ENCODE results near the gene RPL3. TPM values are rescaled to one million over a fixed set of nuclear protein-coding genes. Genes with fewer than 3 reads are reported as not detected.

Gene RPL3
- total RNA-seq, 1 donor from 2014 or later, result 1,736 TPM

GRCh38 chr22:39300186-39300830 is 19.1 kb downstream of the RPL3 start:
- intact Hi-C loops (cut with micrococcal nuclease), result no loop called here

GRCh38 chr22:39299829-39300178 is 19.6 kb downstream of the RPL3 start:
- intact Hi-C loops (cut with micrococcal nuclease), result no loop called here

GRCh38 chr22:39298241-39298987 is 21.0 kb downstream of the RPL3 start:
- intact Hi-C loops (cut with micrococcal nuclease), result no loop called here

- intact Hi-C loops (cut with micrococcal nuclease), result no loop called here
Observed at GRCh38 chr22:39297490-39298240, 21.8 kb downstream of the RPL3 start.

GRCh38 chr22:39296981-39297489 is 22.4 kb downstream of the RPL3 start:
- intact Hi-C loops (cut with micrococcal nuclease), result no loop called here

- intact Hi-C loops (cut with micrococcal nuclease), result no loop called here
Observed at GRCh38 chr22:39296535-39296934, 22.9 kb downstream of the RPL3 start.

- intact Hi-C loops (cut with micrococcal nuclease), result no loop called here
Observed at GRCh38 chr22:39294571-39295468, 24.6 kb downstream of the RPL3 start.

- intact Hi-C loops (cut with micrococcal nuclease), result no loop called here
Observed at GRCh38 chr22:39293766-39294368, 25.6 kb downstream of the RPL3 start.

- intact Hi-C loops (cut with micrococcal nuclease), result no loop called here
Observed at GRCh38 chr22:39292561-39293074, 26.8 kb downstream of the RPL3 start.

GRCh38 chr22:39292031-39292462 is 27.4 kb downstream of the RPL3 start:
- intact Hi-C loops (cut with micrococcal nuclease), result no loop called here

GRCh38 chr22:39291523-39291922 is 27.9 kb downstream of the RPL3 start:
- intact Hi-C loops (cut with micrococcal nuclease), result no loop called here

GRCh38 chr22:39290724-39291161 is 28.7 kb downstream of the RPL3 start:
- intact Hi-C loops (cut with micrococcal nuclease), result no loop called here

- intact Hi-C loops (cut with micrococcal nuclease), result no loop called here
Observed at GRCh38 chr22:39289975-39290720, 29.3 kb downstream of the RPL3 start.

GRCh38 chr22:39289533-39289932 is 29.9 kb downstream of the RPL3 start:
- intact Hi-C loops (cut with micrococcal nuclease), result no loop called here

- intact Hi-C loops (cut with micrococcal nuclease), result no loop called here
Observed at GRCh38 chr22:39288135-39288898, 31.1 kb downstream of the RPL3 start.

GRCh38 chr22:39287076-39287725 is 32.2 kb downstream of the RPL3 start:
- intact Hi-C loops (cut with micrococcal nuclease), result no loop called here

- intact Hi-C loops (cut with micrococcal nuclease), result no loop called here
Observed at GRCh38 chr22:39284983-39285382, 34.4 kb downstream of the RPL3 start.

Data from T-helper 2 cell treated with Interferon-gamma antibody and Interleukin-4, amounts not matched to agents 100 ng/mL and 5 ng/mL, for 36 hours (primary cell).